Umbilical cord (tissue), 2 donors: ENCODE results near the gene EBI3. TPM values are rescaled to one million over a fixed set of nuclear protein-coding genes. Genes with fewer than 3 reads are reported as not detected.
"Not testable (repeated sequence)": the region's sequence is repeated elsewhere in the genome, so short reads cannot be mapped to it uniquely, and the experiment has no call there.

ENCODE experiments used
- DNase-seq: peaks from one replicate; pipeline ENCODE4 v3.0.0-alpha.2; 2015; ENCODE audit warnings: low spot score
- total RNA-seq: library from RNA; depleted of rRNA; stranded (reverse); fragments of >200 nt; gene quantifications from one replicate; pipeline ENCODE4 v1.2.3, GENCODE V29; 2014; ENCODE audit warnings: low replicate concordance; ENCODE audit not compliant: insufficient read depth

The EBI3 gene
- total RNA-seq, 1 donor from 2014 or later, result not detected

DNA sequence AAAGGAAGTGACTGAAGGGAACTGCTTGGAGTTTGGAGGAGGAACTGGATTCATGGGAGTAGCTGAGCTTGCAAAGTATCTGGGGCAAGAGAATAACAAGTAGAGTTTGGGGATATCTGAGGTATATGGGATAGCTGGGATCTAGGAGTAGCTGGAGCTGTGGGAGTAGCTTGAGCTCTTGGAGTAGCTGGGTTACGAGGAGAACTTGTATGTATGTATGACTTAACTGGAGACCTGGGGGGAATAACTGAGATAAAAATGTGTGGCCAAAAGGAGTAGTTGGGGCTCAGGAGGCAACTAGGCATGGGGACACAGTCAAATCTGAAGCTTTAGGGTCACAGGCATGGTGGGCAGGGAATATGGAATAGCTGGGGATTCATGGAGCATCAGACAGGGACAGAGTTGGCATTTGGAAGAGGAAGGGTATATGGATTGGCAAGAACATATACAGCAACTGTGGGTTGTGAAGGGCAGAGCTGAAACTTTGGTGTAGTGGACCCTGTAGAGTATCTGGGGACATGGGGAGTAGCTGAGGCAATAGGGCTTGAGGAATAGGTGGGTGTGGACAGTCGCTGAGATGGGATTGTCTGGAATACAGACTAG lies 28.3 kb upstream of the EBI3 start:
- DNase-seq, result no peak

DNA sequence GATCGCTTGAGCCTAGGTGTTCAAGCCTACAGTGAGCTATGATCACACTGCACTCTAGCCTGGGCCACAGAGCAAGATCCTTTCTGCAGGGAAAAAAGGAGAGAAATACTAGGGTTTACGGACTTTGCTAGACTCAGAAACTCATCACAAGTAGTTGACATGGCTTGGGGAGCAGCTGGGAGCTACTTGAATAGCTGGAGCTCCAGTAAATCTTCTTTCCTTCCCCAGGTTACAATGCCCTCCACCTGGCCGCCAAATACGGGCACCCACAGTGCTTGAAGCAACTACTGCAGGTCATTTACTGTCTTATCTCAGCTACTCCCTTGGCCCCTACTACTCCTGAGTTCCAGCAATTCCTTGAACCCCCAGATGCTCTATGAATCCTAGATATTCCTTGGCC lies 27.5 kb upstream of the EBI3 start:
- no peak for DNase-seq

DNA sequence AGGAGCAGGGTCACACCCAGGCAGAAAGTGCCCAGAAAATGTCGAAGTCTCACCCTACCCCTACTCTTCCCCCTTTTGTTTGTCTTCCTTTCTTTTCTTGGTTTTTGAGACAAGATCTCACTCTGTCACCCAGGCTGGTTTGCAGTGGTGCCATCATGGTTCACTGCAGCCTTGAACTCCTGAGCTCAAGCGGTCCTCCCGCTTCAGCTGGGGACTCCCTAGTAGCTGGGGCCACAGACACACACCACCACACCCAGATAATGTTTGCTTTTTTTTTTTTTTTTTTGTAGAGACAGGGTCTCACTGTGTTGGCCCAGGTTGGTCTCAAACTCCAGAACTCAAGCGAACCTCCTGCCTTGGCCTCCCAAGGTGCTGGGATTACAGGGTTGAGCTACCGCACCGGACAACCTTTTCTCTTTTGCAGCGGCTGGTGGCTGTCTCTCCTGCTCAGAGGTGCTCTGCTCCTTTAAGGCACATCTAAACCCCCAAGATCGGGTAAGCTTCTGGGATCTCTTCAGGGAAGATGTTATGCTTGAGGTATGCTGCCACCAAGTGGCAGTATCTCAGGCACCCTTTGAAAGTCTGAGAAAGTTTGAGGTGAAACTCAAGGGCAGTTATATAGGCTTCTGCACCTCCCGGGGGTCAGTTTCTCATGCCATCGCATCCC lies 22.4 kb upstream of the EBI3 start:
- DNase-seq, result no peak

DNA sequence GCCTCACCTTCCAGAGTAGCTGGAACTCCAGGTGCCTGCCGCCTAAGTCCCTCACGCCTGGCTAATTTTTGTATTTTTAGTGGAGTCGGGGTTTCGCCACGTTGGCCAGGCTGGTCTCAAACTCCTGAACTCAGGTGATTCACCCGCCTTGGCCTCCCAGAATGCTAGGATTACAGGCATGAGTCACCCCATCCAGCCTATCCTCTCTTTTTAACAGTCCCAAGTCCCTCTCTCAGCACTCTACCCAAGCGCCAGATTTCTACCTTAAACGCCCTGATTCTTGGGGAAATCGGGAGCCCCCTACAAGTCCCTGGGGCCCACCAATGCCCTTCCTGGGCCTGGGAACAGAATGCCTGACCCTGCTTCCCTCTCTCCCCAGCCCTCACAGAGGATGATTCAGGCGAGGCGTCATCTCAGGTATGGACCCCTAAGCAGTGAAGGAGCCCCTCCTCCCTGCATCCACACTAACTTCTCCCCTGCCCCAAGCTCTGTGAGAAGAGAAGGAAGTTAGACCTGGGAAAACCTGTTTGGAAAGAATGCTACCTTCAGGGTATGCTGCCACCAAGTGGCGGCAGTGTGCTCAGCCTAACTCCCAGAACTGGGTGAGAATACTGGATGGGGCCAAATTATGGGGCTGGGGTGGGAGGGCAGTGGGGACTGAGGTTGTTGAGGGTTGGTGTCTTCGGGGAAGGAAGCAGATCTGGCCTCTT lies 20.8 kb upstream of the EBI3 start:
- peak; percentile 11 for DNase-seq

DNA sequence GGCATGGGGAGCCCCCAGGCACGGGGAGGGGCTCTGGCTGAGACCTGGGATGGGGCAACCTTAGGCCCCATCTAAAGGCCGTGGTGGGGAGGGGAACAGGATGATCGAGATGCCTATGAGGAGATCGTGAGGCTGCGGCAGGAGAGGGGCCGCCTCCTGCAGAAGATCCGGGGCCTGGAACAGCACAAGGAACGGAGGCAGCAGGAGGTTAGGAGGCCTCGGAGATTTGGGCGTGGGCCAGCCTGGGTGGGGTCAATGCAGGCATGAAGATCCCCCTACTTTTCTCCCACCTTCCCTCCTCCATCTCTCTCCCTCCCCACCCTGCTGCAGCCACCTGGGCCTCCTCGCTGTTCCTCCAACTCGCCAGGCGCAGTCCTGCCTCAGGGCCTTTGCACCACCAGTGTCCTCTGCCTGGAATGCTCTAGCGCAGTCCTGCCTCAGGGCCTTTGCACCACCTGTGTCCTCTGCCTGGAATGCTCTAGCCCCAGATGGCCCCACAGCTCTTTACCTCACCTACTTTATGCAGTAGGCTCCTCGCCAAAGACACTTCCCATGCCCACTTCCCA lies 19.1 kb upstream of the EBI3 start:
- DNase-seq, result no peak

DNA sequence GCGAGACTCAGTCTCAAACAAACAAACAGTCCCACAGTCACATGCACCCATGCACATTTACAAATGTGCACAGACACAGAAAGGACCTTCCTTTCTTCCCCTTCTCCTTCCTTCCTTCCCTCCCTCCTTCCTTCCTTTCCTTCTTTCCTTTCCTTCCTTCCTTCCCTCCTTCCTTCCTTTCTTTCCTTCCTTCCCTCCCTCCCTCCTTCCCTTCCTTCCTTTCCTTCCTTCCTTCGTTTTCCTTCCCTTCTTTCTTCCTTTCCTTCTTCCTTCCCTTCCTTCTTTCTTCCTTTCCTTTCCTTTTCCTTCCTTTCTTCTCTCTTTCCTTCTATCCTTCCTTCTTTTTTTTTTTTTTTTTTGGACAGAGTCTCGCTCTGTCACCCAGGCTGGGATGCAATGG lies 16.2 kb upstream of the EBI3 start:
- DNase-seq, result no peak

DNA sequence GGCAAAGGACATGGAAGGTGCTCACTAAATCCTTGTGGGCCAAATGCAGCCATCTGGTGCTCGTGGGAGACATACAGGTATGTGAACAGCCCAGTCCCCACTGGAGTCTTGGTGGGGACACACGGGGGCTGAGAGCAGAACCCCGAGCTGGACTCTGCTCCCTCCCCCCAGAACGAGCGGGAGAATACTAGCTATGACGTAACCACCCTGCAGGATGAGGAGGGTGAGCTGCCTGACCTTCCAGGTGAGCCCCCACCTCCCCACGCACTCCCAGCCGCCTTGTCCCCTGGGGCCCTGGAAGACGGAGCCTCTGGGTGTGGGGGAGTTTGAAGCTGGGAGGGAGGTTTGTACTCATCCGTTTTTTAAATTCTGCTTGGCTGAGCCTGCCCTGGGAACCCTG lies 13.5 kb upstream of the EBI3 start:
- DNase-seq, result no peak

DNA sequence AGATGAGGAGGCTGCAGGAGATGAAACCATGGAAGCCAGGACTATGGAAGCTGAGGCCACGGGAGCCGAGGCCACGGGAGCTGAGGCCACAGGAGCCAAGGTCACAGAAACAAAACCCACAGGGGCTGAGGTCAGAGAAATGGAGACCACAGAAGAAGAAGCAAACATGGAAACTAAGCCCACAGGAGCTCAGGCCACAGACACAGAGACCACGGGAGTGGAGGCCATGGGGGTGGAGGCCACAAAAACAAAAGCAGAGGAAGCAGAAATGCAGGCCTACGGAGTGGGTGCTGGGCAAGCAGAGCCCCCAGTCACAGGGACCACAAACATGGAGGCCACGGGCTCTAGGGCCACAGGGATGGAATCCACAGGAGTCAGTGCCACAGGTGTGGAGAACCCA lies 12.5 kb upstream of the EBI3 start:
- no peak for DNase-seq

DNA sequence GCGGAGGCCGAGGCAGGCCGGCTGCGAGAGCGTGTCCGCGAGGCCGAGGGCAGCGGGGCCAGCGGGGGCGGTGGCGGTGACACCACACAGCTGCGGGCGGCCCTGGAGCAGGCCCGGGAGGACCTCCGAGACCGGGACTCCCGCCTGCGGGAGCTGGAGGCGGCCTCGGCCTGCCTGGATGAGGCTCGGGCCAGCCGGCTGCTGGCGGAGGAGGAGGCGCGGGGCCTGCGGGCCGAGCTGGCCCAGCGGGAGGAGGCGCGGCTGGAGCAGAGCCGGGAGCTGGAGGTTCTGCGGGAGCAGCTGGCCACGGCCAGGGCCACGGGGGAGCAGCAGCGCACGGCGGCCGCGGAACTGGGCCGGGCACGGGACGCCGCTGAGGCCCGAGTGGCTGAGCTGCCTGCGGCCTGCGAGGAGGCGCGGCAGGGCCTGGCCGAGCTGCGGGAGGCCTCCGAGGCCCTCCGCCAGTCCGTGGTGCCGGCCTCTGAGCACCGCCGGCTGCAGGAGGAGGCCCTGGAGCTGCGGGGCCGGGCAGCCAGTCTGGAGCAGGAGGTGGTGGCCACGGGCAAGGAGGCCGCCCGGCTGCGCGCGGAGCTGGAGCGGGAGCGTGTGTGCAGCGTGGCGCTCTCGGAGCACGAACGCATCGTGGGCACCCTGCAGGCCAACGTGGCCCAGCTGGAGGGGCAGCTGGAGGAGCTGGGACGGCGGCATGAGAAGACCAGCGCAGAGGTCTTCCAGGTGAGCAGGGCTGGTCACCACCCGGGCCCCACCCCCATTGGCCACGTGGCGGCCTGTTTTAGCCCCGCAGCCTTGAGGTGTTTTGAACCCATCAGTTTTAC lies 11.7 kb upstream of the EBI3 start:
- DNase-seq, result no peak

DNA sequence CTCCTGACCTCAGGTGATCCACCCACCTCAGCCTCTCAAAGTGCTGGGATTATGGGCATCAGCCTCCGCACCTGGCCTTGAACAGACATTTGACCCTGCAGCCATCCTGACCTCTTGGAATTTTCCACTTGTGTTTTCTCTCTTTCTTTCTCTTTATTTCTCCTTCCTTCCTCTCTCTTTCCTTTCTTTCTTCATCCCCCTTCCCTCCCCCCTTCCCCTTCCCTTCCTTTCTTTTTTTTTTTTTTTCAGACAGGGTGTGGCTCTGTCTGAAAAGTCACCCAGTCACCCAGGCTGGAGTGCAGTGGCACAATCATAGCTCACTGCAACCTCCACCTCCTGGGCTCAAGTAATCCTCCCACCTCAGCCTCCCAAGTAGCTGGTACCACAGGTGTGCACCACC lies 10.8 kb upstream of the EBI3 start:
- not testable (repeated sequence) for DNase-seq

DNA sequence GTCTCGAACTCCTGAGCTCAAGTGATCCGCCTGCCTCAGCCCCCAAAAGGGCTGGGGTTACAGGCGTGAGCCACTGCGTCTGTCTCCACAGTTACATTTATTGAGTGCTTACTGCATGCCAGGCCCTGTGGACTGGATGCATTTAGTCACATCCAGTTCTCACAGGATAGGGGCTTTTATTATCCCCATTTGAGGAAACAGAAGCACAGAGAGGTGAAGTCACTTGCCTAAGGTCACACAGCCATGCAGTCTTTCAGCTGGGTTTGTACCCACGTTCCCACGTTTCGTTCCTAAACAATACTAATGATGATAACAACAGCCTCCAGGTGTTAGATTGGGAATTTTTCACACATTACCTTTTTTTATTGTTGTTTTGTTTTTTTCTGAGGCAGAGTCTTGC lies 9.1 kb upstream of the EBI3 start:
- DNase-seq, result no peak

DNA sequence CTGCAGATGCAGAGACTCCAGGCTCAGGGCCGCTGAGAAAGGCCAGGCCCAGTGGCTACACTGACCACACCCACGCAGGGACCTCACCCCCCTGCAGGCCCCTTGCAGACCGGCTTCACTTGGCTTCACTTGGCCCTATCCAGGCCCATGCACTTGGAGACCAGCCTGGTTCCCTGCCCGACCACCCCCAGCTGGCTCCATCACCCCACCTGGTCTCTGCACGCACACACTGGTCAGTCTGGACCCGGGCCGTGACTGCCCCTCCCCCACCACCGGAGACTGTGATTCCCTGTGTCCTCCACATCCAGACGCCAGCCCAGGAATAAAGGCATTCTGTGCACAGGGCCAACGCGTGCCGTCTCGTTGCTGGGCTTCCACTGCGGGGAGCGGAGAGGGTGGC lies 4.9 kb upstream of the EBI3 start:
- DNase-seq, result peak; percentile 31

DNA sequence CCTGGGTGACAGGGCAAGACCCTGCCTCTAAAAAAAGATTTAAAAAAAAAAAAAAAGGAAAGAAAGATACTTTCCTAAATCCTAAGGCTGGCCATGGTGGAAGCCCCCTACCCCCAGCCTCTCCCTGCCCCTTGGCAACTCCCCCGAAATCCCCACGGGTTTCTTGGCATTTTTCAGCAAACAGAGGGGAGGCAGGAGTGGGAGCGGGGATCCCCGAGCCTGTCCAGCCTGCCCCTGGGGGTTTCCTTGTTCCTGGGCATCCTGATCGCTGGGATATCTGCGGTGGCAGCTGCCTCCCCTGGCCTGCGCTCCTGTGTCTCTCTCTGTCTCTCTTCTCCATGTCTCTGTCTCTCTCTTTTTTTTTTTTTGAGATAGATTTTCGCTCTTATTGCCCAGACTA lies 3.4 kb upstream of the EBI3 start:
- no peak for DNase-seq

DNA sequence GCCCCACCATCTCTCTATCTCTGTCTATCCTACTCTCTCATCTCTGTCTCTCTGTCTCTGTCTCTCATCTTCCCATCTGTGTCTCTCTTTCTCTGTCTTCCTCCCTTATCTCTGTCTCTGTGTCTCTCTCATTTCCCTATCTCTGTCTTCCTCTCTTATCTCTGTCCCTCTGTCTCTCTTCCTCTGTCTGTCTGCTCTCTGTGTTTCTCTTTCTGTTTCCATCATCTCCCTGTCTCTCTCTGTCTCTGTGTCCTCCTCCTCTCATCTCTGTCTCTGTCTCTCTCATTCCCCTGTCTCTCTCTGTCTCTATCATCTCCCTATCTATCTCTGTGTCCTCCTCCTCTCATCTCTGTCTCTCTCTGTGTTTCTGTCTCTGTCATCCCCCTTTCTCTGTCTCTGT lies 1.6 kb upstream of the EBI3 start:
- no peak for DNase-seq

DNA sequence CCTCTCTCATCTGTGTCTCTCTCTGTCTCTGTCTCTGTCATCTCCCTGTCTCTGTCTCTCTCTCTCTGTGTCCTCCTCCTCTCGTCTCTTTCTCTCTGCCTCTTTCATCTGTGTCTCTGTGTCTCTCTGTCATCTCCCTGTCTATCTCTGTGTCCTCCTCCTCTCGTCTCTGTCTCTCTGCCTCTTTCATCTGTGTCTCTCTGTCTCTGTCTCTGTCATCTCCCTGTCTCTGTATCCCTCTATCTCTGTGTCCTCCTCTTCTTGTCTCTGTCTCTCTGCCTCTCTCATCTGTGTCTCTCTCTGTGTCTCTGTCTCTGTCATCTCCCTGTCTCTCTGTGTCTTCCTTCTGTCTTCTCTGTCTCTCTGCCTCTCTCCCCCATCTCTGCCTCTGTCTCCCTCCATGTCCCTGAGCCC lies 551 bp upstream of the EBI3 start:
- no peak for DNase-seq

DNA sequence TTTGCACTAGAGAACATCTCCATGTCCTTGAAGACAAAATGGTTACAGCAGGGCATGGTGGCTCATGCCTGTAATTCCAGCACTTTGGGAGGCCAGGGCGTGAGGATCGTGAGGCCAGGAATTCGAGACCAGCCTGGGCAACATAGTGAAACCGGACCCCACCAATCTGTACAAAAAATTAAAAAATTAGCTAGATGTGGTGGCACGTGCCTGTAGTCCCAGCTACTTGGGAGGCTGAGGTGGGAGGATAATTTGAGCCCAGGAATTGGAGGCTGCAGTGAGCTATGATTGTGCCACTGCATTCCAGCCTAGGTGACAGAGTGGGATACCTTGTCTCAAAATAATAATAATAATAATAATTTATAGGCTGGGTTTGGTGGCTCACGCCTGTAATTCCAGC lies 914 bp downstream of the EBI3 start:
- not testable (repeated sequence) for DNase-seq

DNA sequence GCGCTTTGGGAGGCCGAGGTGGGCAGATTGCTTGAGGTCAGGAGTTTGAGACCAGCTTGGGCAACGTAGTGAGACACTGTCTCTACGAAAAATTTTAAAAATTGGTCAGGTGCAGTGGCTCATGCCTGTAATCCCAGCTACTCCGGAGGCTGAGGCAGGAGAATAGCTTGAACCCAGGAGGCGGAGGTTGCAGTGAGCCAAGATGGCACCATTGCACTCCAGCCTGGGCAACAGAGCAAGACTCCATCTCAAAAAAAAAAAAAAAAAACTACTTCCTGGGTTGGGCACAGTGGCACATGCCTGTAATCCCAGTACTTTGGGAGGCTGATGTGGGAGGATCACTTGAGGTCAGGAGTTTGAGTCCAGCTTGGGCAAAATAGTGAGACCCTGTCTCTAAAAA lies 2.2 kb downstream of the EBI3 start:
- DNase-seq, result not testable (repeated sequence)

DNA sequence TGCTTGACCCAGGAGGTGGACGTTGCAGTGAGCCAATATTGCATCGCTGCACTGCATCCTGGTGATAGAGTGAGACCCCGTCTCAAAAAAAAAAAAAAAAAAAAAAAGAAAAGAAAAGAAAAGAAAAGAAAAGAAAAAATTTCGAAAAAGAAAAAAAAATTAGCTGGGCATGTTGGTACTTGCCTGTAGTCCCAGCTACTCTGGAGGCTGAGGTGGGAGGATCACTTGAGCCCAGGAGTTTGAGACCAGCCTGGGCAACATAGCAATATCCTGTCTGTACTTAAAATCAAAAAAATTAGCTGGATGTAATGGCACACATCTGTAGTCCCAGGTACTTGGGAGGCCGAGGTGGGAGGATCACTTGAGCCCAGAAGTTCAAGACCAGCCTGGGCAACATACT lies 2.8 kb downstream of the EBI3 start:
- DNase-seq, result not testable (repeated sequence)

DNA sequence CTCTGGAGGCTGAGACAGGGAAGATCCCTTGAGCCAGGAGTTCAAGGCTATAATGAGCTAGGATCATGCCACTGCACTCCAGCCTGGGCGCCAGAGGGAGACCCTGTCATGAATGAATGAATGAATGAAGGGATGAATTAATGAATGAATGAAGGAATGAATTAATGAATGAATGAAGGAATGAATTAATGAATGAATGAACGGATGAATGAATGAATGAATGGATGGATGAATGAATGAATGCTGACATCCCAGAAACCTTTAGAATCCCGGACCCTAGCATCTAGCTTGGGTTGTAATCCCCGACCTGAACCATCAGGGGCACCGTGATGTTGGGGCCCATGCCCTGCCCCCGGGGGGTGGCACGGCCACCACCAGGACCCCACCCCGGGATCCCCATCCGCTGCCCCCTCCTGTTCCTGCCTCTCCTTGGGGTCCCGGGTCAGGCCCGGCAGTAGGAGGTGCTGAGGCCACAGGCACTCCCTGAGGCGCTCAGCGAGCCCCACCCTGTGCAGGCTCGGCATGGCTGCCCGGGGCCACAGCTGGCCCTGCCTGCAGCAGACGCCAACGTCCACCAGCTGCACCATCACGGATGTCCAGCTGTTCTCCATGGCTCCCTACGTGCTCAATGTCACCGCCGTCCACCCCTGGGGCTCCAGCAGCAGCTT lies 3.4 kb downstream of the EBI3 start:
- DNase-seq, result no peak

DNA sequence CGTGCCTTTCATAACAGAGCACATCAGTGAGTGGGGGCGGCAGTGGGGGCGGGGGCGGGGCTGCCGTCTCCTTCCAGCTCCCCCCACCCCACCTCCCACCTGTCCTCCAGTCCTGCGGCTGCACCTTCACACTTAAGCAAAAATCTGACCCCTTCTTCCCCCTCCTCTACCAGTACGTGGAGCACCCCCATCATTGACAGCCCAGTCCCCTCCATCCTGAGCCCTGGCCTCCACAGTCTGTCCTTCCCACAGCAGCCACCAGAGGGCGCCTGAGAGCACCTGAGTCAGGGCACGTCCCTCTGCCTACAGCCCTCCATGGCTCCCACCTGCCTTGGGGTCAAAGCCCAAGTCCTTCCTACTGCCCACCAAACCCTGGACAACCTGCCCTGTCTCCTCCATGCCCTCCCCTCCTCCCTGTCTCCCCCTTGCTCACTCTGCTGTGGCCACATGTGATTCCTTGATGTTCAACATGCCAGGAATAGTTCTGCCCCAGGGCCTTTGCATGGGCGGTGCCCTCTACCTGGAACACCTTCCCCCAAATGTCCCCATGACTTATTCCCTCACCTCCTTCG lies 4.0 kb downstream of the EBI3 start:
- DNase-seq, result no peak
